CD4-positive, alpha-beta T cell (primary cell): ENCODE measurements around the gene ACAD8. TPM values are rescaled to one million over a fixed set of nuclear protein-coding genes. Genes with fewer than 3 reads are reported as not detected.

Source experiments
- ATAC-seq: fragments of 200-7000 bp; cut with Tn5 transposase; one replicate; pipeline ENCODE4 v1.10.0; 2022; ENCODE audit warnings: mild to moderate bottlenecking; ENCODE audit not compliant: poor library complexity
- CTCF ChIA-PET: fragments of 350-600 bp; sonication (Branson Sonifier 250); formaldehyde crosslinking; loops from one replicate; lab custom pipeline; 2021; ENCODE audit warnings: antibody characterized with exemption, inconsistent platforms; lab: Charles Lee
- POLR2A ChIA-PET: fragments of 350-600 bp; sonication (Branson Sonifier 250); formaldehyde crosslinking; loops from one replicate; lab custom pipeline; 2021; ENCODE audit warnings: antibody characterized with exemption, inconsistent platforms; lab: Charles Lee
- DNase-seq, 14 experiments: peaks; one replicate each; pipeline ENCODE4 v3.0.0-alpha.2; 2013 to 2020; ENCODE audit warnings: mixed read lengths in 2 of 14
- H3K27ac ChIP-seq, 2 donors: one replicate each; pipeline versions ENCODE4 v1.5.1 to v1.7.0; 2013; ENCODE audit warnings: low read length in 2 of 2, low read depth in 1 of 2, mild to moderate bottlenecking in 1 of 2
- H3K27me3 ChIP-seq, 2 experiments: 1 replicate in 1 of 2; 2 replicates in 1 of 2; pipeline versions ENCODE4 v1.6.1 to v1.7.0; 2013; ENCODE audit warnings: low read length in 2 of 2, control low read depth in 1 of 2, mild to moderate bottlenecking in 1 of 2, moderate library complexity in 1 of 2; ENCODE audit not compliant: insufficient read depth in 2 of 2, control insufficient read depth in 1 of 2
- H3K36me3 ChIP-seq: one replicate; pipeline ENCODE4 v1.6.1; 2013; ENCODE audit warnings: low read length, control low read depth; ENCODE audit not compliant: insufficient read depth
- H3K4me1 ChIP-seq: one replicate; pipeline ENCODE4 v1.6.1; 2013; ENCODE audit warnings: low read length, control low read depth; ENCODE audit not compliant: insufficient read depth
- H3K4me3 ChIP-seq: one replicate; pipeline ENCODE4 v1.5.1; 2013; ENCODE audit warnings: mild to moderate bottlenecking, low read length, moderate library complexity
- H3K9me3 ChIP-seq, 2 experiments: 1 replicate in 1 of 2; 2 replicates in 1 of 2; pipeline versions ENCODE4 v1.6.1 to v1.7.0; 2013; ENCODE audit warnings: low read length in 2 of 2, mild to moderate bottlenecking in 2 of 2, control low read depth in 1 of 2, moderate library complexity in 1 of 2; ENCODE audit not compliant: control insufficient read depth in 1 of 2, insufficient read depth in 1 of 2
- H3K27ac Mint-ChIP-seq: one replicate; pipeline ENCODE4 v1.8.0; 2020; ENCODE audit warnings: mixed read lengths
- H3K27me3 Mint-ChIP-seq: one replicate; pipeline ENCODE4 v1.8.0; 2021; ENCODE audit warnings: mixed read lengths
- H3K36me3 Mint-ChIP-seq: one replicate; pipeline ENCODE4 v1.8.0; 2021; ENCODE audit warnings: low read depth, mixed read lengths
- H3K4me1 Mint-ChIP-seq: one replicate; pipeline ENCODE4 v1.8.0; 2021; ENCODE audit warnings: low read depth, mixed read lengths
- H3K4me3 Mint-ChIP-seq: one replicate; pipeline ENCODE4 v1.8.0; 2020; ENCODE audit warnings: mild to moderate bottlenecking, mixed read lengths
- H3K9me3 Mint-ChIP-seq: one replicate; pipeline ENCODE4 v1.8.0; 2020; ENCODE audit warnings: mixed read lengths
- intact Hi-C, 2 experiments: fragments of 100-400 bp; cut with DNase I in 1 of 2; cut with micrococcal nuclease in 1 of 2; formaldehyde crosslinking; loops; one replicate each; pipeline versions ENCODE4 v1.15.1 to v1.9.0; 2023 to 2025; cut with DNase I, micrococcal nuclease
- total RNA-seq, 174 experiments: library from RNA in 2 of 174; stranded (reverse) in 2 of 174; gene quantifications; one replicate each; pipeline ENCODE4 v1.2.3 and lab custom pipeline; 2021 to 2026
- TF ChIP-seq, protein P1 (sequence below): fragments of 200-600 bp; IDR thresholded peaks from one replicate; pipeline ENCODE4 v1.8.0; 2022; ENCODE audit warnings: antibody characterized with exemption, mild to moderate bottlenecking

ACAD8 gene
- total RNA-seq, 2 experiments from 2014 or later = 15.0 to 16.3 TPM

DNA sequence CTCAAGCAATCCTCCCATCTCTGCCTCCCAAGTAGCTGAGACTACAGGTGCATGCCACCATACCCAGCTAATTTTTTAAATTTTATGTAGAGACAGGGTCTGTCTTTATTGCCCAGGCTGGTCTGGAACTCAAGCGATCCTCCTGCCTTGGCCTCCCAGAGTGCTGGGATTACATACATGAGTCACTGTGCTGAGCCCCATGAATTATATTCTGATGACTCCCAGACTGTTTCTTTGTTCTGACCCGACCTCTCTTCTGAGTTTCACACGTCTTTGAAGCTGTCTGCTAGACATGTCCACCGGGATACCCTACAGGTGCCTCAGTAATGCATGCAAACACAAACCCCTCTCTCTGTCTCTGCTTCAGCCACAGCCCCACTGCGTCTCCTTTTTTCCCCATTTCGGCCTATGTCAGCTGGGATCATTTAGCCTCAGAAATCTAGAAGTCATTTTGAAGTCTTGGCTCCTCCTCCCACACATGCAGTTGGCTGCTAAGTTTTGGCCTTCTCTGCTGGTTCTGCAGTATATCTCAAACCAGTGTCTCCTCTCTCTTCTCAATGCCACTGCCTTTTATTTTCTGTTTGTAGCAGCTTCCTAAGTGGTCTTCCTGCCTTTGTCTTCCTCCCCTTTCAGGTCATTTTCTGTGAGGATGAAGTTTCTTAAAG is 24.1 kb upstream of the ACAD8 start:
- TF ChIP-seq, protein P1, sequence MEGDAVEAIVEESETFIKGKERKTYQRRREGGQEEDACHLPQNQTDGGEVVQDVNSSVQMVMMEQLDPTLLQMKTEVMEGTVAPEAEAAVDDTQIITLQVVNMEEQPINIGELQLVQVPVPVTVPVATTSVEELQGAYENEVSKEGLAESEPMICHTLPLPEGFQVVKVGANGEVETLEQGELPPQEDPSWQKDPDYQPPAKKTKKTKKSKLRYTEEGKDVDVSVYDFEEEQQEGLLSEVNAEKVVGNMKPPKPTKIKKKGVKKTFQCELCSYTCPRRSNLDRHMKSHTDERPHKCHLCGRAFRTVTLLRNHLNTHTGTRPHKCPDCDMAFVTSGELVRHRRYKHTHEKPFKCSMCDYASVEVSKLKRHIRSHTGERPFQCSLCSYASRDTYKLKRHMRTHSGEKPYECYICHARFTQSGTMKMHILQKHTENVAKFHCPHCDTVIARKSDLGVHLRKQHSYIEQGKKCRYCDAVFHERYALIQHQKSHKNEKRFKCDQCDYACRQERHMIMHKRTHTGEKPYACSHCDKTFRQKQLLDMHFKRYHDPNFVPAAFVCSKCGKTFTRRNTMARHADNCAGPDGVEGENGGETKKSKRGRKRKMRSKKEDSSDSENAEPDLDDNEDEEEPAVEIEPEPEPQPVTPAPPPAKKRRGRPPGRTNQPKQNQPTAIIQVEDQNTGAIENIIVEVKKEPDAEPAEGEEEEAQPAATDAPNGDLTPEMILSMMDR = no peak
- DNase-seq = no peak
- peak overlapping the region; percentile 53 for H3K27ac Mint-ChIP-seq

DNA sequence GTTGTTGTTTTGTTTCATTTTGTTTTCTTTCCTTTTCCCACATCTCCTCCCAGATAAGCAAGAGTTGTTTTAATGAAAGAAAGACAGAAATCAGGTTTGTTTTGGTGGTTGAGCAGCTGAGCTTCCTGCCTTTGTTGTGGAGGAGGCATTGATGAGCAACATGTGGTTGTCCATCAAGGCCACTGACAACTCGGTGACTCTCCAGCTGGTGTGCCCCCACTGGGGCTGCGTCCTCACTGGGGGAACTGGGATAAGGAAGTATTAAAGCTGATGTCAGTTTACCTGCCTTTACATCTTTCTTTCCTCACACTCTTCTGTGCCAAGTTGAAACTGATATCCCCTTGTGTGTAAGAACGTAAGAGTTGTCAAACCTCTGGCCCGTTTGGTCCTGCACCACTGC is 23.0 kb upstream of the ACAD8 start:
- Mint-ChIP-seq H3K27ac (peak overlapping the region; percentile 53), H3K4me1 (peaks cover 70% of the 10 kb centered on the region), H3K4me3 (no peak overlapping the region), H3K9me3 (no peaks in the 10 kb centered on the region), H3K27me3 (no peaks in the 10 kb centered on the region), H3K36me3 (peaks cover 38% of the 10 kb centered on the region)
- H3K4me3 ChIP-seq = no peak overlapping the region
- DNase-seq = peak in 1 of 14 experiments; percentile 11
- POLR2A ChIA-PET = interaction anchor here (1.0 to 1.4 kb wide), 2 partner anchors 11 to 23 kb away, joined by 3 read pairs; partner anchors contain the start of genes ACAD8 and THYN1
- peaks cover 63% of the 10 kb centered on the region for H3K4me1 ChIP-seq
- CTCF ChIA-PET = no interaction called here
- H3K9me3 ChIP-seq = no peaks in the 10 kb centered on the region
- H3K36me3 ChIP-seq = peaks cover 18% of the 10 kb centered on the region
- H3K27me3 ChIP-seq = no peaks in the 10 kb centered on the region
- ATAC-seq = no peak
- intact Hi-C loops = no loop called here
- TF ChIP-seq, protein P1 = no peak
- H3K27ac ChIP-seq = no peak overlapping the region

More for the DNA sequence above, 24.1 kb upstream of the ACAD8 start:
- Histone ChIP-seq H3K27me3 (no peaks in the 10 kb centered on the region), H3K4me1 (peaks cover 67% of the 10 kb centered on the region), H3K27ac (no peak overlapping the region), H3K9me3 (no peaks in the 10 kb centered on the region), H3K4me3 (no peak overlapping the region), H3K36me3 (peaks cover 11% of the 10 kb centered on the region)
- H3K4me3 Mint-ChIP-seq = peak overlapping the region; percentile 5
- ChIA-PET CTCF (interaction anchor here (0.9 to 1.5 kb wide), 2 partner anchors 23 to 46 kb away, joined by 3 to 6 read pairs; partner anchors contain the start of gene GLB1L3), POLR2A (interaction anchor here (1.0 to 1.4 kb wide), 3 partner anchors 13 to 47 kb away, joined by 3 read pairs; partner anchors contain the start of genes ACAD8, GLB1L3 and THYN1)
- intact Hi-C loops = loop anchor here in 1 of 2 experiments (10.0 kb wide), 1 partner anchor 274 kb away; the partner anchor contains the start of gene IGSF9B
- ATAC-seq = no peak
- H3K36me3 Mint-ChIP-seq = peaks cover 28% of the 10 kb centered on the region
- H3K9me3 Mint-ChIP-seq = no peaks in the 10 kb centered on the region
- H3K27me3 Mint-ChIP-seq = no peaks in the 10 kb centered on the region
- H3K4me1 Mint-ChIP-seq = peaks cover 75% of the 10 kb centered on the region

DNA sequence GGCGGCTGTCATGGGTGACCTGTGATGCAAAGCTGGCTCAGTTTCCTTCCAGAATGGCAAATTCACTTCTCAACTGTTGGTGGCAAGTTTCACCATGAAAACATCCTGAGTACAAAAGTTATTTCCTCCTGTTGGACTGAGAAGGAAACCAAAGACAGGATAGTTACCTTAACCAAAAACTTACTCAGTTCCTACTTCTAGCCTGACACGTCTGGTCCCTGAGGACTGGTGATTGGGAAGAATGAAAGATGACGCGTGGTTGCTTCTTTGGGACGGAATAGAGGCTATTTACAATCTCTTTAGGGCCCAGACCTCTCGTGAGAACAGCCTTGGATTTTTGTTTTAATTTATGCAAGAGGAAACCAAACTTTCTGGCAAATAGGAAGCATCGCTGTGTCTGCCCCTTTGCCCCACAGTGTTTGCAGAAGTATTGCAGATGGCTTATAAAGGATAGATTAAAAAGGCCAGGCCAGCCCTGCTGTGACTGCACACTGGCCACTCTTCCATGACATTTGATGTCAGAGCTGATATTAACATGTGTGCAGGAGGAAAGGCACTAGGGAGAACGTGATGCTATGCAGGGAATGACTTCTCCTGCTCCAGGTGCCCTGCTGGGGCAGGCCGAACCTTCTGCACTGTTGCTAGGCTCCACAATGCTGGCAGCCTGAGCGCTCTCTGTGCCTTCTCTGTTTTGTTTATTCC is 21.3 kb upstream of the ACAD8 start:
- H3K4me3 Mint-ChIP-seq = no peak overlapping the region
- no peaks in the 10 kb centered on the region for H3K9me3 ChIP-seq
- no peaks in the 10 kb centered on the region for H3K27me3 ChIP-seq
- H3K27me3 Mint-ChIP-seq = no peaks in the 10 kb centered on the region
- H3K27ac Mint-ChIP-seq = peak overlapping the region; percentile 20
- intact Hi-C loops = no loop called here
- ATAC-seq = no peak
- TF ChIP-seq, protein P1 = no peak
- no peak overlapping the region for H3K4me3 ChIP-seq
- no peaks in the 10 kb centered on the region for H3K9me3 Mint-ChIP-seq
- POLR2A ChIA-PET = no interaction called here
- peaks cover 45% of the 10 kb centered on the region for H3K36me3 Mint-ChIP-seq
- peaks cover 28% of the 10 kb centered on the region for H3K36me3 ChIP-seq
- no peak overlapping the region for H3K27ac ChIP-seq
- no peak for DNase-seq
- H3K4me1 ChIP-seq = peaks cover 46% of the 10 kb centered on the region
- peaks cover 52% of the 10 kb centered on the region for H3K4me1 Mint-ChIP-seq
- CTCF ChIA-PET = no interaction called here
